H1 (cell line): ENCODE results near the gene ARRDC2. TPM values are rescaled to one million over a fixed set of nuclear protein-coding genes. Genes with fewer than 3 reads are reported as not detected.

Source experiments
- CTCF ChIA-PET: fragments of 300-600 bp; sonication (Branson Sonifier 250); formaldehyde crosslinking; loops from one replicate; lab custom pipeline; 2021; ENCODE audit not compliant: partially characterized antibody; lab: Charles Lee
- POLR2A ChIA-PET: fragments of 300-600 bp; sonication (Branson Sonifier 250); formaldehyde crosslinking; loops from one replicate; lab custom pipeline; 2021; ENCODE audit warnings: inconsistent platforms; ENCODE audit not compliant: partially characterized antibody; lab: Charles Lee
- DNase-seq, 2 experiments: peaks; one replicate each; pipeline versions ENCODE4 v3.0.0 to v3.0.0-alpha.2; 2010 to 2022; ENCODE audit warnings: low spot score in 2 of 2, low read depth in 1 of 2, mixed read lengths in 1 of 2
- FAIRE-seq: peaks from 2 replicates; lab custom pipeline; 2011; peaks lifted over from hg19 to GRCh38; lab: Jason Lieb, UNC
- H2AFZ ChIP-seq: 2 replicates; pipeline ENCODE4 v1.8.1; 2012; ENCODE audit warnings: low read length, inconsistent platforms
- H2AK5ac ChIP-seq: 2 replicates; pipeline ENCODE4 v1.6.1; 2013; ENCODE audit warnings: low read depth, low read length
- H2BK120ac ChIP-seq: replicated peaks from 2 replicates; pipeline ENCODE3; 2013; ENCODE audit warnings: low read depth, low read length, inconsistent platforms
- H2BK12ac ChIP-seq: 2 replicates; pipeline ENCODE4 v1.6.1; 2013; ENCODE audit warnings: low read depth, low read length
- H2BK15ac ChIP-seq: 2 replicates; pipeline ENCODE4 v1.6.1; 2013; ENCODE audit warnings: low read length
- H2BK20ac ChIP-seq: 2 replicates; pipeline ENCODE4 v1.6.1; 2013; ENCODE audit warnings: low read length
- H2BK5ac ChIP-seq: 2 replicates; pipeline ENCODE4 v1.6.1; 2013; ENCODE audit warnings: low read depth, low read length
- H3K14ac ChIP-seq: 2 replicates; pipeline ENCODE4 v1.6.1; 2013; ENCODE audit warnings: inconsistent platforms; ENCODE audit not compliant: insufficient read length
- H3K18ac ChIP-seq: 2 replicates; pipeline ENCODE4 v1.6.1; 2013; ENCODE audit warnings: low read length; ENCODE audit errors: extremely low read depth
- H3K23ac ChIP-seq: 2 replicates; pipeline ENCODE4 v1.6.1; 2013; ENCODE audit warnings: inconsistent platforms; ENCODE audit not compliant: insufficient read length
- H3K23me2 ChIP-seq: 2 replicates; pipeline ENCODE4 v1.6.1; 2013; ENCODE audit warnings: low read depth, low read length
- H3K27ac ChIP-seq: 2 replicates; pipeline ENCODE4 v1.6.1; 2011; ENCODE audit warnings: low read depth, low read length, inconsistent platforms
- H3K27me3 ChIP-seq, 4 experiments: replicated peaks in 1 of 4; 1 replicate in 1 of 4; 2 replicates in 3 of 4; pipeline versions ENCODE4 v1.6.1 to v1.8.1; 2011 to 2013; ENCODE audit warnings: low read length in 3 of 4, mild to moderate bottlenecking in 3 of 4, inconsistent platforms in 2 of 4, mixed read lengths in 2 of 4, moderate library complexity in 1 of 4; ENCODE audit not compliant: control insufficient read depth in 3 of 4, insufficient read depth in 3 of 4; ENCODE audit errors: extremely low read depth in 1 of 4
- H3K36me3 ChIP-seq, 4 experiments: 2 replicates each; pipeline versions ENCODE4 v1.6.1 to v1.8.1; 2011 to 2013; ENCODE audit warnings: mild to moderate bottlenecking in 4 of 4, low read length in 3 of 4, moderate library complexity in 2 of 4, control low read depth in 1 of 4, inconsistent platforms in 1 of 4; ENCODE audit not compliant: insufficient read depth in 4 of 4, control insufficient read depth in 2 of 4
- H3K4ac ChIP-seq: replicated peaks from 2 replicates; pipeline ENCODE3; 2013; ENCODE audit warnings: low read length, low read depth, mixed read lengths, inconsistent platforms; ENCODE audit not compliant: insufficient read length
- H3K4me1 ChIP-seq, 4 experiments: replicated peaks in 1 of 4; 1 replicate in 1 of 4; 2 replicates in 3 of 4; pipeline versions ENCODE4 v1.6.1 to v1.8.1; 2011 to 2013; ENCODE audit warnings: low read length in 3 of 4, inconsistent platforms in 2 of 4, mixed read lengths in 1 of 4; ENCODE audit not compliant: insufficient read depth in 4 of 4, control insufficient read depth in 3 of 4
- H3K4me2 ChIP-seq, 2 experiments: 2 replicates each; pipeline versions ENCODE4 v1.6.1 to v1.8.1; 2011 to 2013; ENCODE audit warnings: low read depth in 2 of 2, low read length in 2 of 2, control low read depth in 1 of 2, inconsistent platforms in 1 of 2, mild to moderate bottlenecking in 1 of 2; ENCODE audit not compliant: insufficient read depth in 1 of 2
- H3K4me3 ChIP-seq, 4 experiments: fragments of 200-600, 300-600 bp in 1 of 4; sonication (generic), shearing (Covaris generic), sonication (Bioruptor Twin) in 1 of 4; 2 replicates each; pipeline versions ENCODE4 v1.5.1 to v1.8.1; 2011 to 2016; ENCODE audit warnings: low read length in 4 of 4, low read depth in 3 of 4, control low read depth in 2 of 4, inconsistent platforms in 2 of 4, mild to moderate bottlenecking in 2 of 4, mixed read lengths in 1 of 4, moderate library complexity in 1 of 4; ENCODE audit not compliant: insufficient read depth in 2 of 4; ENCODE audit errors: extremely low read depth in 1 of 4
- H3K56ac ChIP-seq: replicated peaks from 2 replicates; pipeline ENCODE3; 2013; ENCODE audit warnings: low read depth, mild to moderate bottlenecking, mixed read lengths, low read length, inconsistent platforms; ENCODE audit not compliant: insufficient read length
- H3K79me1 ChIP-seq: 2 replicates; pipeline ENCODE4 v1.6.1; 2013; ENCODE audit warnings: low read depth, low read length, control low read depth
- H3K79me2 ChIP-seq, 2 experiments: 2 replicates each; pipeline versions ENCODE4 v1.6.1 to v1.8.1; 2012 to 2013; ENCODE audit warnings: low read length in 2 of 2, mild to moderate bottlenecking in 2 of 2, inconsistent platforms in 1 of 2; ENCODE audit not compliant: insufficient read depth in 2 of 2, control insufficient read depth in 1 of 2
- H3K9ac ChIP-seq, 4 experiments: replicated peaks in 1 of 4; 1 replicate in 1 of 4; 2 replicates in 3 of 4; pipeline versions ENCODE4 v1.6.1 to v1.8.1; 2011 to 2013; ENCODE audit warnings: low read depth in 3 of 4, low read length in 3 of 4, control low read depth in 2 of 4, mild to moderate bottlenecking in 2 of 4, moderate library complexity in 2 of 4, inconsistent platforms in 1 of 4; ENCODE audit errors: extremely low read depth in 1 of 4
- H3K9me3 ChIP-seq, 2 experiments: 2 replicates each; pipeline versions ENCODE4 v1.6.1 to v1.8.1; 2012 to 2013; ENCODE audit warnings: mild to moderate bottlenecking in 2 of 2, moderate library complexity in 2 of 2, control low read depth in 1 of 2, inconsistent platforms in 1 of 2, low read depth in 1 of 2, low read length in 1 of 2, mixed read lengths in 1 of 2; ENCODE audit not compliant: insufficient read depth in 2 of 2
- H4K20me1 ChIP-seq, 2 experiments: replicated peaks in 1 of 2; 2 replicates each; pipeline versions ENCODE3 to v1.8.1; 2011 to 2013; ENCODE audit warnings: inconsistent platforms in 2 of 2, low read length in 2 of 2, mild to moderate bottlenecking in 1 of 2; ENCODE audit not compliant: insufficient read depth in 2 of 2, control insufficient read depth in 1 of 2
- H4K5ac ChIP-seq: 2 replicates; pipeline ENCODE4 v1.6.1; 2013; ENCODE audit warnings: low read length, low read depth, mixed read lengths, inconsistent platforms; ENCODE audit not compliant: insufficient read length
- H4K8ac ChIP-seq: 2 replicates; pipeline ENCODE4 v1.8.0; 2013; ENCODE audit warnings: mild to moderate bottlenecking, moderate library complexity, low read length, inconsistent platforms; ENCODE audit not compliant: insufficient read depth; ENCODE audit errors: extremely low read depth
- H4K91ac ChIP-seq: replicated peaks from 2 replicates; pipeline ENCODE3; 2013; ENCODE audit warnings: low read length, mixed read lengths, inconsistent platforms; ENCODE audit not compliant: insufficient read length
- CTBP2 ChIP-seq: IDR thresholded peaks from 2 replicates; pipeline ENCODE4 v1.7.0; 2011; ENCODE audit warnings: borderline replicate concordance, mild to moderate bottlenecking, moderate library complexity, mixed read lengths, low read length; ENCODE audit not compliant: insufficient read depth, insufficient read length
- ZNF274 ChIP-seq: IDR thresholded peaks from 2 replicates; pipeline ENCODE4 v1.7.0; 2012; ENCODE audit warnings: low read length, borderline replicate concordance; ENCODE audit errors: extremely low read depth
- WGBS, 2 experiments: shearing (Covaris generic) in 1 of 2; methylation state at CpG; one replicate each; pipeline versions ENCODE4 v1.1.6 to v1.1.7; 2013 to 2015; ENCODE audit warnings: low lambda C conversion rate in 2 of 2, mixed read lengths in 2 of 2, inconsistent platforms in 1 of 2, low coverage in 1 of 2, missing lambda C conversion rate in 1 of 2; ENCODE audit not compliant: insufficient replicate concordance in 2 of 2, insufficient coverage in 1 of 2, insufficient read length in 1 of 2; ENCODE audit errors: extremely low coverage in 1 of 2, missing lambda C conversion rate in 1 of 2; 5-methylcytosine and 5-hydroxymethylcytosine counted together
- polyA plus RNA-seq, 7 experiments: library from polyadenylated mRNA; depleted of rRNA in 3 of 7; stranded (reverse) in 5 of 7; unstranded in 2 of 7; fragments of >200 nt in 5 of 7; fragments of 200-250 nt in 2 of 7; gene quantifications; 1 replicate in 5 of 7; 2 replicates in 1 of 7; 4 replicates in 1 of 7; pipeline versions ENCODE4 v1.2.1 to v1.2.3, GENCODE V29; 2011 to 2013; ENCODE audit warnings: missing spikeins in 2 of 7, mixed read lengths in 2 of 7
- total RNA-seq: library from RNA; stranded (reverse); fragmentation: NEBNext Ultra II Directional; extraction: Animal tissue kit (Norgen Biotek cat#: 25700); gene quantifications from 2 replicates; pipeline ENCODE4 v1.2.1, GENCODE V29; 2021
- TF ChIP-seq, protein P1 (sequence below): IDR thresholded peaks from 2 replicates; pipeline ENCODE4 v1.6.1; 2012; ENCODE audit warnings: inconsistent platforms

Gene ARRDC2
- total and polyA plus RNA-seq, 2 of the 8 experiments (the other 6 are each of a cell fraction or from before 2014, with no cell fraction given) = 5.4 to 6.9 TPM

DNA sequence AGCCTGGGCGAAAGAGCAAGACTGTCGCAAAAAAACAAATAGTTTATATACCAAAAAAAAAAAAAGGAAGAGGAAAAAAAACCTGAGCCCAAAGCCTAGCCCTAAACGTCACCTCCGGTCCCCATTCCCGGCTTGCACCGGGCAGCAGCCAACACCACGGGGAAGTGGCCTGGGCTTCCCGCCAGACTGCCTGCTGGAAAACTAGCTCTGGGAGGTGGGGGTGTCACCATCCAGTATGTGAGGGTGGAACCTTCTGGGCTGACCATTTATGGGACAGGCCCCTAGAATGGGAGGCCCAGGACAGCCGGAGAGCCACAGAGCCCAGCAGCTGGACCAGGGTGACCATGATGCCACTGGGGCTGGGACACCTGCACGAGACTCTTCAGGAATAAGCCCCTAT lies 41.4 kb downstream of the ARRDC2 start:
- Histone ChIP-seq H2BK12ac (no peak overlapping the region), H3K23ac (no peak overlapping the region), H3K56ac (no peak overlapping the region), H3K27ac (no peak overlapping the region), H3K4ac (no peak overlapping the region), H3K14ac (no peak overlapping the region), H4K5ac (no peak overlapping the region), H2AFZ (no peak overlapping the region), H4K8ac (no peak overlapping the region), H2AK5ac (no peak overlapping the region), H3K4me2 (no peak overlapping the region), H3K4me3 (no peak overlapping the region), H3K27me3 (no peaks in the 10 kb centered on the region), H2BK20ac (no peak overlapping the region), H3K79me2 (no peaks in the 10 kb centered on the region), H3K79me1 (no peaks in the 10 kb centered on the region), H3K4me1 (peaks cover 0 to 3% (median 1%) of the 10 kb centered on the region in 4 experiments; a peak in 2 of 7 replicates), H3K23me2 (0 out of 2 replicates have a peak, but pooled peaks cover 2% of the 10 kb centered on the region), H4K20me1 (no peaks in the 10 kb centered on the region), H2BK5ac (no peak overlapping the region), H2BK120ac (no peak overlapping the region), H3K9me3 (no peaks in the 10 kb centered on the region), H3K18ac (no peak overlapping the region), H2BK15ac (no peak overlapping the region), H3K36me3 (no peaks in the 10 kb centered on the region), H3K9ac (no peak overlapping the region), H4K91ac (no peak overlapping the region)
- ChIA-PET POLR2A (no interaction called here), CTCF (interaction anchor here (1.0 kb wide), 1 partner anchor 42 kb away, joined by 3 read pairs; no protein-coding TSS in a partner anchor)
- DNase-seq = no peak
- TF ChIP-seq, protein P1, sequence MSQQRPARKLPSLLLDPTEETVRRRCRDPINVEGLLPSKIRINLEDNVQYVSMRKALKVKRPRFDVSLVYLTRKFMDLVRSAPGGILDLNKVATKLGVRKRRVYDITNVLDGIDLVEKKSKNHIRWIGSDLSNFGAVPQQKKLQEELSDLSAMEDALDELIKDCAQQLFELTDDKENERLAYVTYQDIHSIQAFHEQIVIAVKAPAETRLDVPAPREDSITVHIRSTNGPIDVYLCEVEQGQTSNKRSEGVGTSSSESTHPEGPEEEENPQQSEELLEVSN = no peak
- TF ChIP-seq CTBP2 (no peak), ZNF274 (no peak)
- 97% methylated on average over 8 of the region's 10 CpGs; no CpG with 5 or more reads in 1 of the 2 experiments for WGBS, 2 experiments
- no peak for FAIRE-seq
